Bronchus fibroblast of lung (primary cell): ENCODE measurements around the gene TSPAN4. TPM values are rescaled to one million over a fixed set of nuclear protein-coding genes. Genes with fewer than 3 reads are reported as not detected.

Source experiments
- total RNA-seq: library from RNA; depleted of rRNA; stranded (reverse); fragments of >200 nt; gene quantifications from 2 replicates; pipeline ENCODE4 v1.2.3, GENCODE V29; 2015

Gene TSPAN4
- 186 and 200 TPM in 2 replicates for total RNA-seq

DNA sequence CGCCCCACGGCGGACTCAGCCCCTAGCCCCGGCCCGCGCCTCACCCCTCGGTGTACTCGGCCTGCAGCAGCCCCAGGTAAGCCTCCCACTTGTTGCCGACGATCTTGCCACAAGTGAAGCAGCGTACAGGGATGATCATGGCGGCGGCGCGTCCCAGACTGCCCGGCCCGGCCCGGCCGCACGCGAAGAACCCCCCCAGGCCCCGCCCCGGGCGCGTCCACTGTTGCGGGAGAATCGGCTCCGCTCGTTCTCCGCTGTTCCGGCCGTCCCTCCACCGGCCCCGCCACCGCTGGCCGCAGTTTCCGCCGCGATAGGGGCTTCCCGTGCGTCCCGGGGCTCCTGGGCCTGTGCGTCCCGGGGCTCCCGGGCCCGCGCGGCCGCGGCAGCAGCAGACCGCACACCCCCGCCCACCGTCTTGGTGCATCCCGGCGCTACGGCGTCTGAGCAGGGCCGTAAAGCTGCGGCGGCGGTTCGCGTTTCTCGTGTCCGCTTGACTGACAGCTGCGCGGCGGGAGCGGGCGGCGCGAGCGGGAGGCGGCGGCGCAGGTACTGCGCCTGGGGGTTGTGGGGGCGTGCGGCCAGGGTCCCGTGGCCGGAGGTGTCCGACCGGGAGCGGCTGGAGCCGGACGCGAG, at the start of gene TSPAN4, which contains the start of gene POLR2L:
Gene TSPAN4, plus strand, starts transcription at position 483 of the 633 bp plus-strand sequence. CDS start 7,453 bp downstream, outside the sequence.
Gene POLR2L, minus strand, starts transcription at position 160 of the 633 bp plus-strand sequence. Its CDS starts 21 bp downstream, at position 139.

GRCh38 chr11:798093-798713, 44.4 kb upstream of the TSPAN4 start, which contains the start of gene SLC25A22:
Gene SLC25A22 (minus strand): TSS chr11:798281. CDS start chr11:795006, 3,275 bp downstream.

DNA sequence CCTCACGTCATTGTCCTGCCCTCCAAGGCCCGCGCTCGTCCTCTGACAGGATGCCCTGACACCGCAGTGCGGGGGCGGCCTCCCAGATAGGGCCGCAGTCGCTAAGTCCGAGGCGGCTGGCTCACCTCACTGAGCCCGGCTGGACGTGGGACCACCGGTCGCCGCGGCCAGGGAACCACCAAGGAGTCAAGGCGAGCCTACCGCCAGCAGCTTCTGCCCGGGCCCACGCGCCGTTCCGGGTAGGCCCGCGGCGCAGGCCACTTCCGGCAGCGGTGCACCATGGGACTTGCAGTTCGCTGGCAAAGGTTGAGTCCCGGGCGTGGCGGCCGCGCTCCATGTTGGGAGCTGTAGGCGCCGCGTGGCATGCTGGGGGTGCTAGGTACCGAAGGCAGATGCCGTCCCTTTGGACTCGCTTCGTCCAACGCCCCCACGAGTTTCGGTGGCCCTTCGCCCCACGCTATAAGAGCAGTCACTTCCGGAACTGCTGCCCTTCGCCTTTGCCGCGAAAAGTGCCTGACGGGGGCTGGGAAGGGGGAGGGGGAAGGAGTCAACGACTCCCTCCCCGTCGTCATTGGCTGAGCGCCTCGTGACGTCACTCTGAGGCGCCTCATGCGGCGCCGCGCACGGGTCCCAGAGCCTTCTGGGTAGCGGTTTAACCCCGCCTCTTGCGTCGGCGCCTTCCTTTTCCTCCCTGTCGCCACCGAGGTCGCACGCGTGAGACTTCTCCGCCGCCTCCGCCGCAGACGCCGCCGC, 33.2 kb upstream of the TSPAN4 start, which contains the start of gene RPLP2:
Gene RPLP2, plus strand, starts transcription at position 681 of the 753 bp plus-strand sequence. CDS start 268 bp downstream, outside the sequence.

GRCh38 chr11:818396-819128, 24.1 kb upstream of the TSPAN4 start, which contains the start of gene PNPLA2:
Gene PNPLA2 (plus strand): TSS chr11:818914. CDS start chr11:819719, 805 bp downstream.

DNA sequence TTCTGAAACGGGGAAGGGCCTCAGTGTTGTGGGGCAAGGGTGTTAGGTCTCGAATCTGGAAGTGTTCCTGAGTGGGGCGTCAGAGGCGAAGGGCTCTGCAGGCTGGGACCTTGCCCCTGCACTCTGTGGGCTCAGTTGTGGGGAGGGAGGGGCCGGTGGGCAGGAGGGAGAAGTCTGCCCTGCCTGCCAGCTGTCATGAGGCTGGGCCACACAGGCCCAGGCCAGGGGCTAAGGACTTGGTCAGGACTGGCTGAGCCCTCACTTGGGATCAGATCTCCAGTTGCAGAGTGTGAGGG, 14.8 kb upstream of the TSPAN4 start, which contains the start of gene CRACR2B:
Gene CRACR2B, plus strand, starts transcription at position 23 of the 296 bp plus-strand sequence. CDS start 689 bp downstream, outside the sequence.

DNA sequence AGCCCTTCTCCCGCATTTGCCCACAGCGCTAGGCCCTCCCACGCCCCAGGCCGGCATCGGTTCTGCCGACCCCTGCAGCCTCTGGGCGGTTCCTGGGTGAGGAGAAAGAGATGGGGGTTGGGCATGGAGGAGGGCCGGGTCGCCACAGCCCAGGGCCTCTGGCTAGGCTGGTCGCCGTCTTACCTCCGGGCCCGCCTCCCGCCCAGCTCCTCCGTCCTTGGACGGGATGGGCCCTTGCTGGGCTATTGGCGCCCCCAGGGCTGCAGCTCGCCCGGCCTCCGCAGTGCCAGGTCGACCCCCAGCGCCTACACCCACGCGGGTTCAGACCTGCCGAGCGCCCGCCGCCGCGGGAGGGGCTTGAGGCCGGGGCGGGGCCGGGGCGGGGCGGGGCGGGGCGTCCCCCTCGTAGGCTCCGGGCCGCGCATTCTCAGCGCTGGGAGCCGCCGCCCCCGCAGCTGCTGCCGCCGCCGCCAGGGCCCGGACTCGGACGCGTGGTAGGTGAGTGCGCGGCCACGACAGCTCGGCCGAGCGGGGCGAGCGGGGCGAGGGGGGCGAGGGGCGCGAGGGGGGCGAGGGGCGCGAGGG, 10.0 kb upstream of the TSPAN4 start, which contains the start of gene CD151:
Gene CD151, plus strand, starts transcription at position 424 of the 585 bp plus-strand sequence. CDS start 3,118 bp downstream, outside the sequence.

DNA sequence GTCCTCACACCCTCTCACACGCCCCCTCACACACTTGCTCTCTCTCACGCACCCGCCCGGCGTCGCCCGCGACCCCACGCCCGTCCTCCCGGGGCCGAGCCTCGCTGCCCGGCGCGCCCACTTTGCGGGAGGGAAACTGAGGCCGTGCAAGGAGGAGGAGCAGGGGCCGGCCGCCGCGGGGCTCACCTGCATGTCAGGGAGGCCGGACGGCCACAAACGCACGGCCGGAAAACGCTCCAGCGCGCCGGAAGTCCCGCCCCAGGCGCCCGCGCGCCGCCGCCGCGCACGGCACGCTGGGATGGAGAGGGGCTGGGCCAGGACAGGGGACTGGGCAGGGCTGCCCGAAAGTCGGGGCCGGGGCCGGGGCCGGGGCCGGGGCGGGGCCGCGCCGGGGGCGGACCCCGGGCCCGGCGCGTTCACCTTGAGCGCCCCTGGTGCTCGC, 68.0 kb downstream of the TSPAN4 start, which contains the start of gene CHID1:
Gene CHID1, minus strand, starts transcription at position 222 of the 442 bp plus-strand sequence. CDS start 5,994 bp downstream, outside the sequence.

Other genes with a start within 250 kb of the TSPAN4 start
- gene IRF7, start 226.9 kb upstream of the TSPAN4 start, total RNA-seq: 11.1 and 16.3 TPM in 2 replicates
- not detected in 2 replicates for gene CDHR5, start 217.9 kb upstream of the TSPAN4 start, total RNA-seq
- gene SCT, start 215.7 kb upstream of the TSPAN4 start, total RNA-seq: not detected in 2 replicates
- 0.15 TPM in 1 of 2 replicates, not detected in the other for gene DRD4, start 205.6 kb upstream of the TSPAN4 start, total RNA-seq
- gene DEAF1, start 147.6 kb upstream of the TSPAN4 start, total RNA-seq: 20.7 and 27.2 TPM in 2 replicates
- 8.2 and 8.9 TPM in 2 replicates for gene TMEM80, start 147.0 kb upstream of the TSPAN4 start, total RNA-seq
- 11.8 and 13.5 TPM in 2 replicates for gene EPS8L2, start 136.6 kb upstream of the TSPAN4 start, total RNA-seq
- 157 and 164 TPM in 2 replicates for gene TALDO1, start 95.4 kb upstream of the TSPAN4 start, total RNA-seq
- gene GATD1, start 65.4 kb upstream of the TSPAN4 start, total RNA-seq: 26.3 and 28.1 TPM in 2 replicates
- 3.9 and 6.1 TPM in 2 replicates for gene CEND1, start 52.8 kb upstream of the TSPAN4 start, total RNA-seq
- gene SLC25A22, start 44.6 kb upstream of the TSPAN4 start, total RNA-seq: 12.9 and 13.6 TPM in 2 replicates
- 17.2 and 21.9 TPM in 2 replicates for gene PIDD1, start 37.6 kb upstream of the TSPAN4 start, total RNA-seq
- gene RPLP2, start 32.9 kb upstream of the TSPAN4 start, total RNA-seq: 679 and 752 TPM in 2 replicates
- gene PNPLA2, start 23.9 kb upstream of the TSPAN4 start, total RNA-seq: 20.5 and 23.8 TPM in 2 replicates
- 3.0 and 6.1 TPM in 2 replicates for gene CRACR2B, start 14.9 kb upstream of the TSPAN4 start, total RNA-seq
- gene CD151, start 9.9 kb upstream of the TSPAN4 start, total RNA-seq: 585 and 606 TPM in 2 replicates
- 290 and 350 TPM in 2 replicates for gene POLR2L, start 323 bp upstream of the TSPAN4 start, total RNA-seq
- gene CHID1, start 68.0 kb downstream of the TSPAN4 start, total RNA-seq: 70.1 and 73.7 TPM in 2 replicates
- gene AP2A2, start 83.0 kb downstream of the TSPAN4 start, total RNA-seq: 42.9 and 43.7 TPM in 2 replicates
- not detected in 2 replicates for gene MUC6, start 193.9 kb downstream of the TSPAN4 start, total RNA-seq
- gene MUC2, start 232.0 kb downstream of the TSPAN4 start, total RNA-seq: not detected in 2 replicates